GM19025 (cell line): Measurements from ENCODE around the gene TRAPPC2L.
"Not testable (repeated sequence)": the region's sequence is repeated elsewhere in the genome, so short reads cannot be mapped to it uniquely, and the experiment has no call there.

Source experiments
- ATAC-seq: cut with Tn5 transposase; IDR thresholded peaks from one replicate; pipeline ENCODE4 v1.9.1; 2021; ENCODE audit warnings: mild to moderate bottlenecking, low read depth, moderate library complexity; ENCODE audit not compliant: unreplicated experiment

TRAPPC2L gene

GRCh38 chr16:88886420-88886844 is 29.5 kb downstream of the TRAPPC2L start:
- ATAC-seq = no peak

GRCh38 chr16:88886845-88887521 is 30.1 kb downstream of the TRAPPC2L start:
- no peak for ATAC-seq

GRCh38 chr16:88888057-88888456 is 31.1 kb downstream of the TRAPPC2L start:
- ATAC-seq = no peak

- no peak for ATAC-seq
These were observed 31.8 kb downstream of the TRAPPC2L start for GRCh38 chr16:88888461-88889387.

GRCh38 chr16:88889702-88890352 is 32.9 kb downstream of the TRAPPC2L start:
- not testable (repeated sequence) for ATAC-seq

- ATAC-seq = no peak
These were observed 34.2 kb downstream of the TRAPPC2L start for GRCh38 chr16:88891083-88891482.

GRCh38 chr16:88892065-88892464 is 35.1 kb downstream of the TRAPPC2L start:
- ATAC-seq = no peak

- ATAC-seq = no peak
These were observed 36.4 kb downstream of the TRAPPC2L start for GRCh38 chr16:88893127-88893968.

GRCh38 chr16:88894266-88894665 is 37.3 kb downstream of the TRAPPC2L start:
- not testable (repeated sequence) for ATAC-seq

- no peak for ATAC-seq
These were observed 37.9 kb downstream of the TRAPPC2L start for GRCh38 chr16:88894681-88895300.

GRCh38 chr16:88895335-88895734 is 38.4 kb downstream of the TRAPPC2L start:
- no peak for ATAC-seq

- ATAC-seq = no peak
These were observed 39.5 kb downstream of the TRAPPC2L start for GRCh38 chr16:88896238-88897070.

GRCh38 chr16:88897696-88898425 is 40.9 kb downstream of the TRAPPC2L start:
- ATAC-seq = no peak

- no peak for ATAC-seq
These were observed 43.2 kb downstream of the TRAPPC2L start for GRCh38 chr16:88899901-88900661.

- ATAC-seq = no peak
These were observed 43.7 kb downstream of the TRAPPC2L start for GRCh38 chr16:88900662-88901052.

- ATAC-seq = no peak
These were observed 44.9 kb downstream of the TRAPPC2L start for GRCh38 chr16:88901718-88902337.

- no peak for ATAC-seq
These were observed 45.8 kb downstream of the TRAPPC2L start for GRCh38 chr16:88902744-88903143.
